Ishikawa (cell line): ENCODE data around the gene LYST.

Experiments
- EP300 ChIP-seq: IDR thresholded peaks from 2 replicates; pipeline ENCODE4 v1.6.1; 2012; ENCODE audit warnings: borderline replicate concordance
- FOXM1 ChIP-seq: IDR thresholded peaks from 2 replicates; pipeline ENCODE4 v1.6.1; 2012; ENCODE audit warnings: low read depth, borderline replicate concordance
- TAF1 ChIP-seq: IDR thresholded peaks from 2 replicates; pipeline ENCODE4 v1.6.1; 2012; ENCODE audit warnings: low read depth, mild to moderate bottlenecking
- TF ChIP-seq, protein P1 (sequence below): IDR thresholded peaks from 2 replicates; pipeline ENCODE4 v1.6.1; 2012

DNA sequence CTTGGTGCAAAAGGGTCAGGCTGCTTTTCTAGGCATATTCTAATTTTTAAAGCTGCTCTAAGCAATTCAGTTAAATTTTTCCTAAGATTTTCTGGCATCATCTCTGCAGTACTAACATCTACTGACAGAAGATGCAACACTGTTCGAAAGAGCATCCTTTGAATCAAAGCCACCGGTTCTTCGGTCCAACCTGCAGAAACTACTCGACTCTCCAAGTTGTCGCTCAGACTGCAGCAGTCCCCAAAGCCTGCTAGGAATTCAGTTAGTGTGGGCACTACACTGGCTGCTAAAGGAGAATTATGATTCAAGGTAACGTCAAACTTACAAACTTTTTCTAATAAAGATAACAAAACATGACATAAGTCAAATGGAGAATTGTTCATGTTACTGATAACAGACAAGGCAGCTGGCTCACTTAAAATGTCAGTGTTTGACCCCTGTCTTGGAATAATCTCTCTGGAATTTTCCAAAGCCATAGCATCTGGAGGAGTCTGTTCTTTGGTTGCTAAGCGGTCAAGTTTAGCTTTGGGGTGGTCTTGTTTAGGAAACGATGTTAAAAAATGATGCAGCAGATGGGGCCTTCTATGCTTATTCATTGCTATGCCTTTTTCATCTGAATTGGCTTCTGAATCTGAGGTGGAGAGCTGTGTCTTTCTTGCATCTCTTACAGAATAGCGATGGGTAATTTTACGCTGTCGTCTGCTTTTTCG, 56.9 kb downstream of the LYST start:
- TF ChIP-seq EP300 (no peak), FOXM1 (no peak), TAF1 (no peak)
- TF ChIP-seq, protein P1, sequence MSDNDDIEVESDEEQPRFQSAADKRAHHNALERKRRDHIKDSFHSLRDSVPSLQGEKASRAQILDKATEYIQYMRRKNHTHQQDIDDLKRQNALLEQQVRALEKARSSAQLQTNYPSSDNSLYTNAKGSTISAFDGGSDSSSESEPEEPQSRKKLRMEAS: no peak
